Endothelial cell of umbilical vein (primary cell): ENCODE results near the gene EFCAB10.

Experiments used
- JUN ChIP-seq: IDR thresholded peaks from 2 replicates; pipeline ENCODE4 v1.6.1; 2011; ENCODE audit warnings: borderline replicate concordance, low read depth; ENCODE audit not compliant: insufficient read length, insufficient read depth
- POLR2AphosphoS5 ChIP-seq: IDR thresholded peaks from 2 replicates; pipeline ENCODE4 v1.6.1; 2012; ENCODE audit warnings: low read depth, mild to moderate bottlenecking, control low read depth, low read length, moderate library complexity; ENCODE audit not compliant: insufficient read depth

- TF ChIP-seq POLR2AphosphoS5 (peak; percentile 97), JUN (no peak)
These were observed 49.3 kb downstream of the EFCAB10 start, which contains the start of gene RINT1 for GRCh38 chr7:105531792-105532671.
